HCT116 (cell line): ENCODE results near the gene SOX9.

ENCODE experiments used
- POLR2AphosphoS5 ChIP-seq: IDR thresholded peaks from 2 replicates; pipeline ENCODE4 v1.6.1; 2011; ENCODE audit warnings: mild to moderate bottlenecking, low read depth, low read length, moderate library complexity
- TF ChIP-seq, protein P1 (sequence below), 3 experiments: fragments of 200-600 bp in 1 of 3; sonication (generic) in 1 of 3; IDR thresholded peaks in 2 of 3; conservative IDR thresholded peaks in 1 of 3; 2 replicates each; pipeline ENCODE4 v1.5.1; 2012 to 2017; ENCODE audit warnings: low read depth in 2 of 3, low read length in 2 of 3, antibody characterized with exemption in 1 of 3, borderline replicate concordance in 1 of 3, control low read depth in 1 of 3, mild to moderate bottlenecking in 1 of 3, mixed read lengths in 1 of 3, mixed run types in 1 of 3, moderate library complexity in 1 of 3; ENCODE audit not compliant: insufficient read depth in 1 of 3

DNA sequence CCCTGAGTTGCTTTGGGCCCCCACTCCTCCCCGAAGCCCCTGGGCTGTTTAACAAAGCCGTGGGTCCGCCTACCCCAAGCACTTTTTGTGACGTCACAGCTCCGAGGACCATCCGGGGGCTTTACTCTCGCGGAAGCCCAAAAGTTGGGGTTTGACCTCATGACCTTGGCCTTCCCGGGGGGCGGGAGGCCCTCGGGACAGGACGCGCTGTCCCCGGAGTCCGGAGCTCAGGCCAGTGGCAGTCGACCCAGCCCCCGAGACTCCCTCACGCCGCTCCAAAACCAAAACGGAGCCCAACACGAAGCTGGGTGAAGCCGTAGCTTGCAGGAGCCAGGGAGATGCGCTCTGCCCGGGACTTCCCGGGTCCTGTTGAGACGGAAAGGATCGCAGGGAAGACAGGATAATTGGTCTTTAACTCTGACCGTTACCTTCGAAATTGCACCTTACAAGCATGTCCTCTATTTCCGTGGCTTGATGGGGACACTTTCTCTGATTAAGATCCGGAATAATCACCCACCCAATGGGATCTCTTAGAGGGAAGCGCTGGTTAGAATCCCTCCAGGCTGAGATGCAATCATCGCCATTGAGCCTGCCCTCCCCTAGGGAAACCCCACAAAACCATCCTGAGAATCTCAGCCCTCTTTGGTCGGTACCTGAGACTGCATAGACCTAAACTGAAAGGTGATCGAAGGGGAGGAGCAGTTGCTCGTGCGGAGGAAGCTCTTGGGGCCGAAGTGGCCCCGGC, 4.9 kb upstream of the SOX9 start:
- TF ChIP-seq POLR2AphosphoS5, result no peak
- TF ChIP-seq, protein P1, sequence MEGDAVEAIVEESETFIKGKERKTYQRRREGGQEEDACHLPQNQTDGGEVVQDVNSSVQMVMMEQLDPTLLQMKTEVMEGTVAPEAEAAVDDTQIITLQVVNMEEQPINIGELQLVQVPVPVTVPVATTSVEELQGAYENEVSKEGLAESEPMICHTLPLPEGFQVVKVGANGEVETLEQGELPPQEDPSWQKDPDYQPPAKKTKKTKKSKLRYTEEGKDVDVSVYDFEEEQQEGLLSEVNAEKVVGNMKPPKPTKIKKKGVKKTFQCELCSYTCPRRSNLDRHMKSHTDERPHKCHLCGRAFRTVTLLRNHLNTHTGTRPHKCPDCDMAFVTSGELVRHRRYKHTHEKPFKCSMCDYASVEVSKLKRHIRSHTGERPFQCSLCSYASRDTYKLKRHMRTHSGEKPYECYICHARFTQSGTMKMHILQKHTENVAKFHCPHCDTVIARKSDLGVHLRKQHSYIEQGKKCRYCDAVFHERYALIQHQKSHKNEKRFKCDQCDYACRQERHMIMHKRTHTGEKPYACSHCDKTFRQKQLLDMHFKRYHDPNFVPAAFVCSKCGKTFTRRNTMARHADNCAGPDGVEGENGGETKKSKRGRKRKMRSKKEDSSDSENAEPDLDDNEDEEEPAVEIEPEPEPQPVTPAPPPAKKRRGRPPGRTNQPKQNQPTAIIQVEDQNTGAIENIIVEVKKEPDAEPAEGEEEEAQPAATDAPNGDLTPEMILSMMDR (IDR thresholded peaks at IDR 0.05 in 2 of 3, conservative IDR thresholded peaks at IDR 0.05 in 1 of 3; ENCODE audit: borderline replicate concordance in 1 of 3, insufficient read depth in 1 of 3, low read depth in 2 of 3, low read length in 2 of 3), result no peak
